H1 (cell line): ENCODE measurements around the gene IER5. TPM values are rescaled to one million over a fixed set of nuclear protein-coding genes. Genes with fewer than 3 reads are reported as not detected.

ENCODE experiments used
- BCL11A ChIP-seq, 2 experiments: IDR thresholded peaks; one replicate each; pipeline ENCODE4 v1.6.1; 2011; ENCODE audit warnings: low read depth in 2 of 2, low read length in 2 of 2, mild to moderate bottlenecking in 2 of 2
- CHD1 ChIP-seq: IDR thresholded peaks from 2 replicates; pipeline ENCODE4 v1.6.1; 2012; ENCODE audit warnings: low read depth, low read length, improper control_type of control experiment
- GTF2F1 ChIP-seq: IDR thresholded peaks from 2 replicates; pipeline ENCODE4 v1.6.1; 2012; ENCODE audit warnings: low read depth, low read length, improper control_type of control experiment, borderline replicate concordance
- KDM4A ChIP-seq: IDR thresholded peaks from one replicate; pipeline ENCODE4 v1.7.1; 2012; ENCODE audit warnings: low read depth, mild to moderate bottlenecking, moderate library complexity, low read length, inconsistent platforms; ENCODE audit not compliant: severe bottlenecking
- RNF2 ChIP-seq: fragments of 200-900, 300-1000 bp; sonication (generic); IDR thresholded peaks from 2 replicates; pipeline ENCODE4 v1.7.1; 2016; ENCODE audit warnings: borderline replicate concordance, low read depth, mild to moderate bottlenecking, antibody characterized with exemption, low read length; ENCODE audit not compliant: poor library complexity, severe bottlenecking; ENCODE audit errors: missing control alignments
- SRF ChIP-seq: IDR thresholded peaks from 2 replicates; pipeline ENCODE4 v1.6.1; 2011; ENCODE audit warnings: mild to moderate bottlenecking, low read depth, low read length, moderate library complexity
- YY1 ChIP-seq: IDR thresholded peaks from 2 replicates; pipeline ENCODE4 v1.6.1; 2011; ENCODE audit warnings: low read depth, mild to moderate bottlenecking, low read length
- polyA plus RNA-seq, 7 experiments: library from polyadenylated mRNA; depleted of rRNA in 3 of 7; stranded (reverse) in 5 of 7; unstranded in 2 of 7; fragments of >200 nt in 5 of 7; fragments of 200-250 nt in 2 of 7; gene quantifications; 1 replicate in 5 of 7; 2 replicates in 1 of 7; 4 replicates in 1 of 7; pipeline versions ENCODE4 v1.2.1 to v1.2.3, GENCODE V29; 2011 to 2013; ENCODE audit warnings: missing spikeins in 2 of 7, mixed read lengths in 2 of 7
- total RNA-seq: library from RNA; stranded (reverse); fragmentation: NEBNext Ultra II Directional; extraction: Animal tissue kit (Norgen Biotek cat#: 25700); gene quantifications from 2 replicates; pipeline ENCODE4 v1.2.1, GENCODE V29; 2021
- TF ChIP-seq, protein P1 (sequence below): fragments of 300-600 bp; sonication (generic); IDR thresholded peaks from 2 replicates; pipeline ENCODE4 v1.7.1; 2012; ENCODE audit warnings: low read length, moderate library complexity, mild to moderate bottlenecking, inconsistent platforms; ENCODE audit not compliant: insufficient replicate concordance

The IER5 gene
- total and polyA plus RNA-seq, 2 of the 8 experiments (the other 6 are each of a cell fraction or from before 2014, with no cell fraction given) = 3.5 to 7.7 TPM

DNA sequence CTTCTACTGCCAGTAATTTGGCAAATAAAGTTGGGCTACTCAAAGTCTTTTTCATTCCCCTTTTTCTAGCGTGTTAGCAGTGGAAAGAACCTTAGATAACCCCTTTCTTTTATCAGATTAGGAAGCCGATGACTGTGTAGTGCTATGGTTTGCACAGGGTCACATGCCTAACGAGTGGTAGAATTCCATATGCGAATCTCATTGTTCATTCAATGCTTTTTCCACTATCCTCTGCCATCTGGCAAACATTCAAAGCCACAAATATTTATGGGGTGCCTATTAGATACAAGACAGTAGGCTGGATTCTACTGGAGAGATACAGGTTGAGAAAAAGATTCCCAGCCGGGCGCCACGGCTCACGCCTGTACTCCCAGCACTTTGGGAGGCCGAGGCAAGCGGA lies 14.9 kb upstream of the IER5 start (continued):
- TF ChIP-seq, protein P1, sequence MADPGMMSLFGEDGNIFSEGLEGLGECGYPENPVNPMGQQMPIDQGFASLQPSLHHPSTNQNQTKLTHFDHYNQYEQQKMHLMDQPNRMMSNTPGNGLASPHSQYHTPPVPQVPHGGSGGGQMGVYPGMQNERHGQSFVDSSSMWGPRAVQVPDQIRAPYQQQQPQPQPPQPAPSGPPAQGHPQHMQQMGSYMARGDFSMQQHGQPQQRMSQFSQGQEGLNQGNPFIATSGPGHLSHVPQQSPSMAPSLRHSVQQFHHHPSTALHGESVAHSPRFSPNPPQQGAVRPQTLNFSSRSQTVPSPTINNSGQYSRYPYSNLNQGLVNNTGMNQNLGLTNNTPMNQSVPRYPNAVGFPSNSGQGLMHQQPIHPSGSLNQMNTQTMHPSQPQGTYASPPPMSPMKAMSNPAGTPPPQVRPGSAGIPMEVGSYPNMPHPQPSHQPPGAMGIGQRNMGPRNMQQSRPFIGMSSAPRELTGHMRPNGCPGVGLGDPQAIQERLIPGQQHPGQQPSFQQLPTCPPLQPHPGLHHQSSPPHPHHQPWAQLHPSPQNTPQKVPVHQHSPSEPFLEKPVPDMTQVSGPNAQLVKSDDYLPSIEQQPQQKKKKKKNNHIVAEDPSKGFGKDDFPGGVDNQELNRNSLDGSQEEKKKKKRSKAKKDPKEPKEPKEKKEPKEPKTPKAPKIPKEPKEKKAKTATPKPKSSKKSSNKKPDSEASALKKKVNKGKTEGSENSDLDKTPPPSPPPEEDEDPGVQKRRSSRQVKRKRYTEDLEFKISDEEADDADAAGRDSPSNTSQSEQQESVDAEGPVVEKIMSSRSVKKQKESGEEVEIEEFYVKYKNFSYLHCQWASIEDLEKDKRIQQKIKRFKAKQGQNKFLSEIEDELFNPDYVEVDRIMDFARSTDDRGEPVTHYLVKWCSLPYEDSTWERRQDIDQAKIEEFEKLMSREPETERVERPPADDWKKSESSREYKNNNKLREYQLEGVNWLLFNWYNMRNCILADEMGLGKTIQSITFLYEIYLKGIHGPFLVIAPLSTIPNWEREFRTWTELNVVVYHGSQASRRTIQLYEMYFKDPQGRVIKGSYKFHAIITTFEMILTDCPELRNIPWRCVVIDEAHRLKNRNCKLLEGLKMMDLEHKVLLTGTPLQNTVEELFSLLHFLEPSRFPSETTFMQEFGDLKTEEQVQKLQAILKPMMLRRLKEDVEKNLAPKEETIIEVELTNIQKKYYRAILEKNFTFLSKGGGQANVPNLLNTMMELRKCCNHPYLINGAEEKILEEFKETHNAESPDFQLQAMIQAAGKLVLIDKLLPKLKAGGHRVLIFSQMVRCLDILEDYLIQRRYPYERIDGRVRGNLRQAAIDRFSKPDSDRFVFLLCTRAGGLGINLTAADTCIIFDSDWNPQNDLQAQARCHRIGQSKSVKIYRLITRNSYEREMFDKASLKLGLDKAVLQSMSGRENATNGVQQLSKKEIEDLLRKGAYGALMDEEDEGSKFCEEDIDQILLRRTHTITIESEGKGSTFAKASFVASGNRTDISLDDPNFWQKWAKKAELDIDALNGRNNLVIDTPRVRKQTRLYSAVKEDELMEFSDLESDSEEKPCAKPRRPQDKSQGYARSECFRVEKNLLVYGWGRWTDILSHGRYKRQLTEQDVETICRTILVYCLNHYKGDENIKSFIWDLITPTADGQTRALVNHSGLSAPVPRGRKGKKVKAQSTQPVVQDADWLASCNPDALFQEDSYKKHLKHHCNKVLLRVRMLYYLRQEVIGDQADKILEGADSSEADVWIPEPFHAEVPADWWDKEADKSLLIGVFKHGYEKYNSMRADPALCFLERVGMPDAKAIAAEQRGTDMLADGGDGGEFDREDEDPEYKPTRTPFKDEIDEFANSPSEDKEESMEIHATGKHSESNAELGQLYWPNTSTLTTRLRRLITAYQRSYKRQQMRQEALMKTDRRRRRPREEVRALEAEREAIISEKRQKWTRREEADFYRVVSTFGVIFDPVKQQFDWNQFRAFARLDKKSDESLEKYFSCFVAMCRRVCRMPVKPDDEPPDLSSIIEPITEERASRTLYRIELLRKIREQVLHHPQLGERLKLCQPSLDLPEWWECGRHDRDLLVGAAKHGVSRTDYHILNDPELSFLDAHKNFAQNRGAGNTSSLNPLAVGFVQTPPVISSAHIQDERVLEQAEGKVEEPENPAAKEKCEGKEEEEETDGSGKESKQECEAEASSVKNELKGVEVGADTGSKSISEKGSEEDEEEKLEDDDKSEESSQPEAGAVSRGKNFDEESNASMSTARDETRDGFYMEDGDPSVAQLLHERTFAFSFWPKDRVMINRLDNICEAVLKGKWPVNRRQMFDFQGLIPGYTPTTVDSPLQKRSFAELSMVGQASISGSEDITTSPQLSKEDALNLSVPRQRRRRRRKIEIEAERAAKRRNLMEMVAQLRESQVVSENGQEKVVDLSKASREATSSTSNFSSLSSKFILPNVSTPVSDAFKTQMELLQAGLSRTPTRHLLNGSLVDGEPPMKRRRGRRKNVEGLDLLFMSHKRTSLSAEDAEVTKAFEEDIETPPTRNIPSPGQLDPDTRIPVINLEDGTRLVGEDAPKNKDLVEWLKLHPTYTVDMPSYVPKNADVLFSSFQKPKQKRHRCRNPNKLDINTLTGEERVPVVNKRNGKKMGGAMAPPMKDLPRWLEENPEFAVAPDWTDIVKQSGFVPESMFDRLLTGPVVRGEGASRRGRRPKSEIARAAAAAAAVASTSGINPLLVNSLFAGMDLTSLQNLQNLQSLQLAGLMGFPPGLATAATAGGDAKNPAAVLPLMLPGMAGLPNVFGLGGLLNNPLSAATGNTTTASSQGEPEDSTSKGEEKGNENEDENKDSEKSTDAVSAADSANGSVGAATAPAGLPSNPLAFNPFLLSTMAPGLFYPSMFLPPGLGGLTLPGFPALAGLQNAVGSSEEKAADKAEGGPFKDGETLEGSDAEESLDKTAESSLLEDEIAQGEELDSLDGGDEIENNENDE = no peak
- TF ChIP-seq GTF2F1 (no peak), SRF (no peak), BCL11A (IDR thresholded peaks at IDR 0.05; ENCODE audit: low read depth in 2 of 2, low read length in 2 of 2) (no peak), KDM4A (no peak), CHD1 (no peak), YY1 (no peak), RNF2 (no peak)
